CD4-positive, alpha-beta T cell treated with Interleukin-4 for 4 hours (primary cell): ENCODE data around the gene CACNA2D4.
A peak's percentile ranks its signal among the peaks of the same experiment; 100 is the strongest.

Experiments
- DNase-seq: peaks from one replicate; pipeline ENCODE4 v3.0.0-alpha.2; 2020

The CACNA2D4 gene

DNA sequence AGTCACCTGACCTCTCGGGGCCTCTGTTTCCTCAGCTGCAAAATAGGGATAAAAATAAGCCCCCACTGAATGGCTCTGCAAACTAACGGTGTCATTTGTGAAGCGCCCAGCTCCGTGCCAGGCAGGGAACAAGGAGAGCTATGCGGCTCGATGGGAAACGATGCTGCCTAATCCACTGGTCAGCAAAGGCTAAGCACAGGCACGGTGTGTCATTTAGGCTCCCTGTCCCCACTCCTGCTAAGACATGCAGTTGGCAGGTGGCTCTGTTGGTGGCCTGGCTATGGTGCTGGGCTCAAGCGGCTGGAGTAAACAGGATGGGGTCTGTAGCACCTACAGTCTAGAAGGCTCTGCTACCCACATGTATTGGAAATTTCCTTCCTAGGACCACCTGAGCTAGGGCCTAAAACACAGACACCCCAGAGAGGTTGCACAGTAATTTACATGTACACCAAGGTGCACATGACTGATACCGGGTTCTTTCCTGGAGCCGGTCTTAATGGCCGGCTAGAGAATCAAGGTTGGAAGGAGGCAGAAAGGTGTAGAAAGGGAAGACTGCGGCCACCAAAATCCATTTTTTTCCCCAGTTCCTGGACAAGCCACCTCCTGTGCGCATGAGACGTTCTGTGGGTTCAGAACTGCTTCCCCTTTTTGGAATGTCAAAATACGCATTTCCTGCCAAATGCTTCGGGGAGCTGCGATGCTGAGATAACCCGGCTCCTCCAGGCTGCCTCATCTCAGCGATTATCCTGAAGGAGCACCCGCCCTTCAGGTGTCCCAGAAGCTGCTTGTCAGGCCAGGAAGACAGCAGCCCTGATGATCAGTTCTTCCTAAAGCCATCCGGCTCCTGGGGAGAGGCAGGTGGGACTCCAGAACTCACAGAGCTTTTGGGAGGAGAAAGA, 1.0 kb downstream of the CACNA2D4 start:
- DNase-seq = no peak

- DNase-seq = no peak
These were observed 1.9 kb downstream of the CACNA2D4 start for GRCh38 chr12:1916371-1917171.

GRCh38 chr12:1915082-1915968, 3.1 kb downstream of the CACNA2D4 start:
- DNase-seq = peak; percentile 32

DNA sequence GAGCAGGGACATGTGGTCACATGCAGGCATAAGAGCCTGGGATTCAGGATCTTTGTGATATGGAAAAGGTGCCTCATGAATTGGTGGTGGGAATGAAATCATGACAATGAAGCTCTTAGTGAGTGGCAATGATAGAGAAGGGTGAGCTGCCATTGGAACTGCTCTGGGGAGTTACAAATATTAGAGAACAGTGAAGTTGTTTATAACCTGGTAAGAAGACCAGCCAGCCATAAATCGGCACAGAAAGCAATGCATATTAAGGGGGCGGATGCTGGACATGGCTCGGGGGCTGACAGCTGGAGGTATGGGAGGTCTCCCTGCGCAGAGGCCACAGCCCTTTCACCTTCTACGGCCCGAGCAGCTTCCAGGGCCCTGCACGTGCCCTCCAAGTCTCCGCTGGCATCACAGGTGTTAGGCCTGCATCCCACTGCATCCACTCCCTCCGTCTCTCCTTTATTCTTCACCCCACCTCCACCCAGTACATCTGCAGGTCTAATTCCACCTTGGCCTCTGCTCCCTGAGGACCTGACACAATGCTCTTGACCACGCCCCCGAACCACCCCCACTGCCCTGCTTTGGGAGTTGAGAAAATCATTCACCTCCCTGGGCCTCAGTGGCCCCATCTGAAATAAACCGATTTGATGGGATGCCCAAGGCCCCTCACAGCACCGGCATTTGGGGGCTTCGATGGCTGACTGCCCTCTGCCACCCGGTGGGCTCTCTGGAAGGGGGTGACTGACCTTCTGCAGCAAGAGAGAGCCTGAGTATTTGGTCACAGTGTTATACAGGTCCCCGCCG, 4.1 kb downstream of the CACNA2D4 start:
- DNase-seq = no peak

DNA sequence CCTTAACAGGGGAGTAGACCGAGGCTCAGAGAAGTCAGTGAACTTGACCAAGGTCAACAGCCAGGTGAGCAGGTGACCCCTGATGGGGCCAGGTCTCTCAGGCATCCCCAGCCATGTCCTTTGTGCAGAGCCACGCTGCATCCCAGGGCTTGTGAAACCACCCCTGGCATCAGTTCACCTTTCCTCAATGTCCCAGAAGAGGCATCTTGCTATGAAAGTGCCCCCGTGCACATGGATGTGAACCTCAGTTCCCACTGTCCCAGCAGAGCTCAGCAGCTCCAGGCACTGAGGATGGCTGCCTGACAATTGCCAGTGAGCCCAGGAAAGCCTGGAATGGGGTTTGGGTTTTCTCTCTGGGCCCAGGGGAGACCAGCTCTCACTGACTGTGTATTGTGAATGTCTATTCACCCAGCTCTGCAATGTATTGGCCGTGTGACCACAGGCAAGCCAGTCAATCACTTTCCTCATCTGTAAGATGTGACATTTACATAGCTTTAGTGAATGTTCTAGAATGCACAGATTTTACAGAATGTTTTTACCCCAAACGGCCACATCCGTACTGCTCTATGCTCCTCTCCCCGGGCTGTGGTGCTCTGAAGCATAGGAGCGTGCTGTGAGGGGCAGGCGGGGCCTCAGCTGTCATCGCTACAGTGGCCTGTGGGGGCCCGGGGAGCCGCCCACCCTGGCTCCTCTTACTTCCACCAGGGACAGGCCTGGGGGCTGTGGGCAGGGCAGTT, 4.9 kb downstream of the CACNA2D4 start:
- DNase-seq = no peak

DNA sequence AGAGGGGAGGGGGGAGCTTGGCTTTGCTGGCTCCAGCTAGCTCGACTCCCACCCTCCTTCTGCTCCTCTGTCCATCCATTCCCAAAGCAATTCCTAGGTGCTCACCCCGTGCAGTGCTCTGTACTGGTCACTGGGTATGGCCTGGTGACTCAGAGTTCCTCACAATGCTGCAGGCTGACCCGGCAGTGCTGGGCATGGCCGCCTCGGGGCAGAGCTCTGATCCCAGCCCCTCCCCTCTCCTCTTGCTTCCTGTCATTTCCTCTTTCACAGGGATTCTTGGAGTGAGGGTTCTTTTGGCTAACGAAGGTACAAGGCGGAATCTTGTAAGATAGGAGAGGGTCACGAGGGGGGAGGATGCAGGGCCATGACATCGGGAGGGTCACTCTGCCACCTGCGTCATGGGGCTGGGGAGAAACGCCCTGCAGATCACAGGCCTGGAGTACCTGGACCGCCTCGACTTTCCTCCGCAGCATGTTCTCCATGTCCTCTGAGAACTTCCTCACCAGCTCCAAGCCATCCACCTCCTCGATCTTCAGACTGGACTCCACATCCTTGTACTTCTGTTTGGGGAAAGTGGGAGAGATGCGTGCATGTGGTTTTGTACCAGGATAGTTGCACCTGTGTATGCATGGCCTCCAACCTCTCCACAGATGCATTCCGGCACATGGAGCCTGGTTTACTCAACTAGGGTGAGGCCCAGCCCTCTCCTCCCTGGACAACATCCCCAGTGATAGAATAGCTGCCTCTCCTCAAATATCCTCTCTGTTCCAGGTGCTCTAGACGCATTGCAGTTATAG, 5.7 kb downstream of the CACNA2D4 start:
- no peak for DNase-seq

DNA sequence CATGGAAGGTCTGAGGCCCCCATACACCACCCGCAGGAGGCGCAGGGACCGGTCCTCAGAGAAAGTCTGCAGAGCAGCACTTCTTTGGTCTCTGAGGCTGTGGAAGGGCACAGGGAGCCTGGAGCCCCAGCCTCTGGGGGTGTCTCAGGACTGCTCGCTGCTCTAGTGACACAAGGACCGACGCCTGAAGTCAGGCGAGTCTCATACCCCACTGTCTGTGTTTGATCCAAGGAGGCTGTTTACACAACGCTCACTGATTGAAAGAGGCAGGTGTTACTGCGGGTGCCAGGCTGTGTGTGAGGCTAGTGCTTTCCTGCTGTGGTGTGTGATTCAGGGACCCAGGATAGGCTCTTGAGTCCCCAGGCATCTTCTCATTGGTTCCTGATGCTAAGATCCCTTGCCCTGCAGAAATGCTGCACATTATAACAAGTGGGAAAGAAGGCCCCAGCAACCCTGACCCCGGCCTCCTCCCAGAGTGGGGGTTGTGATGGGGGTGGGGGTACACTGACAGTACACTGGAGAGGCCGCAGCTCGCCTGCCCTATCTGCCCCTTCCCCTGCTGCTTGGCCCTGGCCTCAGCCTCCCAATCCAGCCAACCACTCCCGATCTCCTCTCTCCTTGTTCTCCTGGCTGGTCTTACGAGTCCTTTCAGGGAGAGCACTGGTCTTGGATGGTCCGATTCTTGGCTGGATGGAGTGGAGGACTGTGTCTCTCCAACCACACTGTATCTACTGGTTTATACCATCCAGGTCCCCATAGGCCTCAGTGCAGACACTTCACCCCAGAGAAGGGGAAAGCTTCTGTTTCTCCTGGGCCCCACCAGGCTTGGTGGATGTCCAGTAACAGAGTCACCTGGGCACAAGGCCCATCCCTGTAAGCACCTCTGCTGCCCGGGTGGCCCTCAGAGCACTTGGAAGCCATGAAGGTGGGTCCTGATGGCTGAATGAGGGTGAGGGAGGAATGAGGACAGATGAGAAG, 6.6 kb downstream of the CACNA2D4 start:
- no peak for DNase-seq

GRCh38 chr12:1910468-1910867, 8.0 kb downstream of the CACNA2D4 start:
- no peak for DNase-seq

- DNase-seq = no peak
These were observed 9.7 kb downstream of the CACNA2D4 start for GRCh38 chr12:1908758-1909157.

DNA sequence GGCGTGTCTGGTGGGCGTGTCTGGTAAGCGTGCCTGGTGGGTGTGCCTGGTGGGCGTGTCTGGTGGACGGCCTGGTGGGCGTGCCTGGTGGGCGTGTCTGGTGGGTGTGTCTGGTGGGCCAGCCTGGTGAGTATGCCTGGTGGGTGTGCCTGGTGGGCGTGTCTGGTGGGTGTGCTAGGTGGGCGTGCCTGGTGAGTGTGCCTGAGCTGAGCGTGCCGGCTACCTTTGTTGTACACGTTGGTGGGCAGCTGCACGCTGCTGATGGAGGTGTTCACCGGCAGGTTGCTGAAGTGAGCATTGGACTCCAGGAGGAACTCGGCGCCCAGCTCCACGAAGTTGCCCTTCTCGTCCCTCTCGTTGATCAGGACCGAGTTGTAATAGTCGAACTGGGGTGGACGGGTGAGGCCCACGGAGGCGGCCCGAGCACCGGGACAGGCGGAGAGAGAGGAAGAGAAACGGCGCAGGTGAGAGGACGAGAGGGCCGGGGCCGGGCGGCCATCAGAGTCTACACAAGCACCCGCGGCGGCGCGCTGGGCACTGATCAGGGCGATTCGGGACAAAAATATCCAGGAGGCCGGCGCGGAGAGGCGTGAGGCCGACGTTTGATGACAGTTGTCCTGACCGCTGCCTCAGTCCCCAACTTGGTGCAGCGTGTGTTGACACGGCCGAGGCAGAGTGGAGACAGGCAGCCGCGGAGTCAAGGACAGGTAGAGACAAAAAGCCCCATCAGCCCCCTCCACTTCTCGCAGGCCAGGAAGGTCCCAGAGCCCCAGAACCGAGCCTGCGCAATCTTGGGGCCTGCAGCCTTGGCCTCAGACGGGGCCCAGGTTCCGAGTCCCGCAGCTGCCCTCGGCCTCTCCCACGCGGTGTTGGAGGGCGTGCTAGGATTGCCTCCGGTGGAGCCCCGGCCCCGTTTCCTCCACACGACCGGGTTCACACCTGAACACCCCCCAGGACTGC, 10.5 kb downstream of the CACNA2D4 start:
- DNase-seq = peak; percentile 2

- DNase-seq = no peak
These were observed 11.9 kb downstream of the CACNA2D4 start for GRCh38 chr12:1906579-1906978.

- no peak for DNase-seq
These were observed 13.6 kb downstream of the CACNA2D4 start for GRCh38 chr12:1904875-1905274.

DNA sequence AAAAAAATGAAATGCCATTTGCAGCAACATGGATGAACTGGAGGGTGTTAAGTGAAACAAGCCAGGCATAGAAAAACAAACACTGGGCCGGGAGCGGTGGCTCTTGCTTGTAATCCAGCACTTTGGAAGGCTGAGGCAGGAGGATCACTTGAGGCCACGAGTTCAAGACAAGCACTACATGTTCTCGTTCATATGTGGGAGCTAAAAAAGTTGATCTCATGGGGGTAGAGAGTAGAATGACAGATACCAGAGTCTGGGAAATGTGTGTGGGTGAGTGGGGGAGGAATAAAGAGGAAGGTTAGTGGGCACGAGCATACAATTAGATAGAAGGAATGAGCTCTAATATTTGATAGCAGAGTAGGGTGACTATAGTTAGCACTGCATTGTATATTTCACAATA, 21.5 kb downstream of the CACNA2D4 start:
- DNase-seq = no peak

- no peak for DNase-seq
These were observed 27.6 kb downstream of the CACNA2D4 start for GRCh38 chr12:1890810-1891209.

DNA sequence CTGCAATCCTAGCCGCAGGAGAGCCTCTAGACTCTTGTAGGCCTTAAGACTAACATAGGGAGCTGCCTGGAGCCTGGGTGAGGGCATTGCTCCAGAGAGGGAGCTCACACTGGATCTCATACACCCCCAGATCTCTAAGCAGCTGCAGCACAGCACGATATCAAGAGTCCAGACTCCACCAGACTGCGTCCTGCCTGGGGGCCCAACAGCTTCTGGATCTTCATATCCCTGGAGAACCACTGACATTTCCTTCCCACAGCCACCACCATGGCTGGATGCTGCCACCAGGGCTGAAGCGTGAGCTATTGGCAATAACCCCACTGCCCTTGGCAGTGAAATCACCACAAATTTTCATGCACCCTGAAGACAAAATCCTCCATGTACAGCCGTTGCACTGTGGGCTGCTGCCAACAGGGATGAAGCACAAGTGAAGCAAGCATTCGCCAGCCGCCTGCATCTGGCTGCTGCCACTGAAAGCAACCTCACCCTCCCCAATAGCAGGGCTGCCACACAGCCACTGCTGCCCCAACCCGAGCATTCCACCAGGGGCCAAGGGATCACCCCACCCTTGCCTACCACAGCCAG, 28.2 kb downstream of the CACNA2D4 start:
- no peak for DNase-seq

DNA sequence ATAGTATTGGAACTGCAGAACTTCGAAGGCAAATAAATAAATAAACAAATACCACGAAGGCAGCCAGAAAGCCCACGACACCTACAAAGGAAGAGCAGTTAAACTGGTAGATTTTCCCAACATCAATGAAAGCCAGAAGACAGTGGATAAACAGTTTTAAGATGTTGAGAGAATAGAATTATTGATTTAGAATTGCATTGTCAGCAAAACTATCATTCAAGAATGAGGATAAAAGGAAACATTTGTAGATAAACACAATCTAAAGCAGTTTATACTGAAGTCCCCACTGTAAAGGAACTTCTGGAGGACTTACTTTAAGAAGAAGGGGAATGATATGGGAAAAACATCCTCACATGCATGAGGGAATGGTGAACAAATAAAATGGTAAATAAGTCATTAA, 29.5 kb downstream of the CACNA2D4 start:
- DNase-seq = no peak

DNA sequence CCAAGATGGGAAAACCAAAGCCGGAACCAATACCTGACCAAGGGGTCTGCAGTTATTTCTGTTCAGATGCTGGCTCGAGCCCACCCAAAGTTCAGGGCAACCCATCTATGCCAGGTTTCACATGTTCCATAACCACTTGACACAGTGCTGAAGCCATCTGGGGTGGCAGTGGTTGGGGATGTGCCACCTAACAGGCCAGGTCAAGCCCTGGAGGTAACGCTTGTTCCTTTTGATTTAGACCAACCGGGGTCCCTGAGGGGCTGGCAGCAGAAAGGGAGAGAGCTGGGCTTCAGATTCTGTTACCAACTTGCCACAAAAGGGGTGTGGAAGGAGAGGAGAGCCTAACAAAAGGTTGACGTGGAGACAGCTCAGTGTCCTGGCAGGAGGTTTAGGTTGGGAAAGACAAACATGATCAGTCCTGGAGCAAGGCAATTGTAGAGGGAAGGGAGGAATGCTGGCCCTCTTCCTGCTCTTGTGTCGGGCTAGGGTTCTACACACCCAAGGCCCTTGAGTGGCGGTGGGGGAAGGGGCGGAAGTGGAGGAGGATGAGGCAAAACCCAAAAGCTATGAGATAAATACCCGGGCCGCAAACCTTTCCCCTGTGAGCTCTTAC, 31.9 kb downstream of the CACNA2D4 start:
- DNase-seq = no peak
